MM.1S (cell line): ENCODE results near the gene GRIK1.

Source experiments
- CTCF ChIP-seq: fragments of 300-600 bp; sonication (generic); IDR thresholded peaks from 2 replicates; pipeline ENCODE4 v1.5.1; 2016; ENCODE audit warnings: antibody characterized with exemption, low read length, mixed read lengths
- EZH2phosphoT487 ChIP-seq: fragments of 300-600 bp; sonication (generic); IDR thresholded peaks from 2 replicates; pipeline ENCODE4 v1.6.1; 2018; ENCODE audit warnings: antibody characterized with exemption, low read length

- no peak for TF ChIP-seq CTCF
- TF ChIP-seq EZH2phosphoT487: no peak
Observed at GRCh38 chr21:29496337-29496736, 443.5 kb downstream of the GRIK1 start.
